Thyroid gland (tissue), 4 donors: ENCODE results near the gene CTRB2. TPM values are rescaled to one million over a fixed set of nuclear protein-coding genes. Genes with fewer than 3 reads are reported as not detected.

Experiments
- DNase-seq, 2 donors: peaks; one replicate each; pipeline ENCODE4 v3.0.0-alpha.2; 2019
- H3K27ac ChIP-seq, 3 donors: fragments of 200-600 bp; sonication (generic); 1 replicate in 2 of 3; 2 replicates in 1 of 3; pipeline ENCODE4 v1.5.1; 2016 to 2019; ENCODE audit warnings: mild to moderate bottlenecking in 1 of 3, moderate library complexity in 1 of 3
- H3K27me3 ChIP-seq: fragments of 200-600 bp; sonication (generic); one replicate; pipeline ENCODE4 v1.5.1; 2019
- H3K36me3 ChIP-seq, 2 donors: fragments of 200-600 bp; sonication (generic); one replicate each; pipeline ENCODE4 v1.5.1; 2016 to 2019
- H3K4me1 ChIP-seq, 2 donors: fragments of 200-600 bp; sonication (generic); one replicate each; pipeline ENCODE4 v1.5.1; 2017 to 2019
- H3K4me3 ChIP-seq, 3 donors: fragments of 200-600 bp; sonication (generic); replicated peaks in 1 of 3; 1 replicate in 2 of 3; 2 replicates in 1 of 3; pipeline ENCODE4 v1.5.1; 2016; ENCODE audit warnings: mild to moderate bottlenecking in 1 of 3
- H3K9me3 ChIP-seq: fragments of 200-600 bp; sonication (generic); one replicate; pipeline ENCODE4 v1.5.1; 2017
- POLR2A ChIP-seq, 2 donors: fragments of 450-650 bp; IDR thresholded peaks; one replicate each; pipeline ENCODE4 v1.6.1; 2017; ENCODE audit warnings: antibody characterized with exemption in 2 of 2, mild to moderate bottlenecking in 2 of 2, moderate library complexity in 1 of 2
- WGBS, 2 donors: methylation state at CpG; one replicate each; pipeline ENCODE4 v1.1.5; 2017; 5-methylcytosine and 5-hydroxymethylcytosine counted together
- intact Hi-C: fragments of 100-400 bp; cut with DNase I; formaldehyde crosslinking; loops from one replicate; pipeline ENCODE4 v1.15.1; 2023
- total RNA-seq, 4 donors: library from RNA; depleted of rRNA; stranded (reverse); fragments of >200 nt; gene quantifications; one replicate each; pipeline ENCODE4 v1.2.3, GENCODE V29; 2016
- TF ChIP-seq, protein P1 (sequence below), 6 experiments: fragments of 200-600 bp in 3 of 6; fragments of 450-650 bp in 3 of 6; sonication (generic) in 3 of 6; IDR thresholded peaks; one replicate each; pipeline ENCODE4 v1.5.1; 2016 to 2019; ENCODE audit warnings: antibody characterized with exemption in 6 of 6, mild to moderate bottlenecking in 2 of 6, inconsistent platforms in 1 of 6, moderate library complexity in 1 of 6

Gene CTRB2
- not detected for total RNA-seq

DNA sequence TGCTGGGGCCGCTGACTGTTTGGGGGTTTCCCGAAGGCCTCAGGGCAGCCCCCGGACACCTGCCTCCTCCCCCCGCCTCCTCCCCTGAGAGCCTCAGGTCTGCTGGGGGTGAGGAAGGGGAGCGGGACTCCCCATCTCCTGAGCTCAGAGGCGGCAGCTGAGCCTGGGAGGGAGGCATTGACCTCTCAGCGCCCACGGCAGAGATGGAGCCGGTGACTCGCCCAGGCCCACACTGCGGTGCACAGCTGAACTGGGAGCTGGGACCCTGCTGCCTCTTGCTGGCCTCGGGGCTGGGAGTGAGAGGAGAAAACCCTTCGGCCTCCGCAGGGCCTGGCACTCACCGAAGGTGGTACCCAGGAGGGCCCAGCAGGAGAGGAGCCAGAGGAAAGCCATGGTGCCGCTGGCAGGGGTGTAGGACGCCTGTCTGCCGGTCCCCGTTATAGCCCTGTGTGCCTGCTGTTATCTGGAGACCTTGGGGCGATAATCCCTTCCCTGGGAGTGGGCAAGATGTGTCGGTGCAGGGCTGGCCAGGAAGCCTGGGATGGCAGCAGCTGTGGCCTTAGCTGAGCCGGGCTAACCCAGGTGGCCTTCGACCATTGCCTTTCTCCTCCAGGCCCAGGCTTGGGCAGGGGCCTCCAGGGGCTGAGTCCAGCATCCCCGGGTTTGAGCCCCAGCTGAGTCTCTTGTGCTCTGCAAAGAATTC is at the start of gene CTRB2:
CTRB2 (minus strand) TSS at position 413 of the 703 bp plus-strand sequence; CDS start at position 393, 20 bp downstream.
- TF ChIP-seq, protein P1, sequence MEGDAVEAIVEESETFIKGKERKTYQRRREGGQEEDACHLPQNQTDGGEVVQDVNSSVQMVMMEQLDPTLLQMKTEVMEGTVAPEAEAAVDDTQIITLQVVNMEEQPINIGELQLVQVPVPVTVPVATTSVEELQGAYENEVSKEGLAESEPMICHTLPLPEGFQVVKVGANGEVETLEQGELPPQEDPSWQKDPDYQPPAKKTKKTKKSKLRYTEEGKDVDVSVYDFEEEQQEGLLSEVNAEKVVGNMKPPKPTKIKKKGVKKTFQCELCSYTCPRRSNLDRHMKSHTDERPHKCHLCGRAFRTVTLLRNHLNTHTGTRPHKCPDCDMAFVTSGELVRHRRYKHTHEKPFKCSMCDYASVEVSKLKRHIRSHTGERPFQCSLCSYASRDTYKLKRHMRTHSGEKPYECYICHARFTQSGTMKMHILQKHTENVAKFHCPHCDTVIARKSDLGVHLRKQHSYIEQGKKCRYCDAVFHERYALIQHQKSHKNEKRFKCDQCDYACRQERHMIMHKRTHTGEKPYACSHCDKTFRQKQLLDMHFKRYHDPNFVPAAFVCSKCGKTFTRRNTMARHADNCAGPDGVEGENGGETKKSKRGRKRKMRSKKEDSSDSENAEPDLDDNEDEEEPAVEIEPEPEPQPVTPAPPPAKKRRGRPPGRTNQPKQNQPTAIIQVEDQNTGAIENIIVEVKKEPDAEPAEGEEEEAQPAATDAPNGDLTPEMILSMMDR (IDR thresholded peaks at IDR 0.05) = no peak
- TF ChIP-seq POLR2A (IDR thresholded peaks at IDR 0.05) = no peak
- WGBS, 2 donors = 74 to 79% methylated on average over 5 to 18 of the region's 24 CpGs
- peak within 1 kb of the TSS in 1 of 3 donors; percentile 6 for H3K27ac ChIP-seq

GRCh38 chr16:75256059-75256571 is 49.2 kb upstream of the CTRB2 start:
- H3K4me3 ChIP-seq = no peak overlapping the region
- H3K36me3 ChIP-seq = no peaks in the 10 kb centered on the region

More for the DNA sequence above, at the start of gene CTRB2:
- Histone ChIP-seq H3K4me3 (no peak within 1 kb of the TSS), H3K4me1 (peaks cover 0 to 11% of the 10 kb centered on the region in 2 donors), H3K36me3 (no peaks in the 10 kb centered on the region), H3K27me3 (no peaks in the 10 kb centered on the region), H3K9me3 (no peaks in the 10 kb centered on the region)
- no peak for DNase-seq
- intact Hi-C loops = loop anchor here (2.0 to 10.0 kb wide), 2 partner anchors 20 to 178 kb away; no protein-coding TSS in a partner anchor

GRCh38 chr16:75254359-75254837 is 47.4 kb upstream of the CTRB2 start:
- Histone ChIP-seq H3K4me1 (peaks cover 72 to 86% of the 10 kb centered on the region in 2 donors), H3K27me3 (no peaks in the 10 kb centered on the region), H3K4me3 (no peak overlapping the region), H3K27ac (peak overlapping the region; percentile 22 to 78 (median 66)), H3K36me3 (no peaks in the 10 kb centered on the region), H3K9me3 (no peaks in the 10 kb centered on the region)
- intact Hi-C loops = no loop called here
- WGBS, 2 donors = 87% methylated on average over 3 to 4 of the region's 5 CpGs
- peak in 1 of 2 donors; percentile 3 for DNase-seq
- TF ChIP-seq, protein P1 (IDR thresholded peaks at IDR 0.05) = no peak
- TF ChIP-seq POLR2A (IDR thresholded peaks at IDR 0.05) = no peak

More at GRCh38 chr16:75256059-75256571, 49.2 kb upstream of the CTRB2 start:
- Histone ChIP-seq H3K4me1 (peaks cover 58 to 78% of the 10 kb centered on the region in 2 donors), H3K27ac (peak overlapping the region; percentile 78 to 85 (median 83)), H3K9me3 (no peaks in the 10 kb centered on the region), H3K27me3 (no peaks in the 10 kb centered on the region)
- TF ChIP-seq, protein P1 (IDR thresholded peaks at IDR 0.05) = no peak
- no peak for TF ChIP-seq POLR2A (IDR thresholded peaks at IDR 0.05)
- intact Hi-C loops = no loop called here
- 57 to 64% methylated on average over 7 to 11 of the region's 12 CpGs for WGBS, 2 donors
- peak; percentile 76 to 80 for DNase-seq

DNA sequence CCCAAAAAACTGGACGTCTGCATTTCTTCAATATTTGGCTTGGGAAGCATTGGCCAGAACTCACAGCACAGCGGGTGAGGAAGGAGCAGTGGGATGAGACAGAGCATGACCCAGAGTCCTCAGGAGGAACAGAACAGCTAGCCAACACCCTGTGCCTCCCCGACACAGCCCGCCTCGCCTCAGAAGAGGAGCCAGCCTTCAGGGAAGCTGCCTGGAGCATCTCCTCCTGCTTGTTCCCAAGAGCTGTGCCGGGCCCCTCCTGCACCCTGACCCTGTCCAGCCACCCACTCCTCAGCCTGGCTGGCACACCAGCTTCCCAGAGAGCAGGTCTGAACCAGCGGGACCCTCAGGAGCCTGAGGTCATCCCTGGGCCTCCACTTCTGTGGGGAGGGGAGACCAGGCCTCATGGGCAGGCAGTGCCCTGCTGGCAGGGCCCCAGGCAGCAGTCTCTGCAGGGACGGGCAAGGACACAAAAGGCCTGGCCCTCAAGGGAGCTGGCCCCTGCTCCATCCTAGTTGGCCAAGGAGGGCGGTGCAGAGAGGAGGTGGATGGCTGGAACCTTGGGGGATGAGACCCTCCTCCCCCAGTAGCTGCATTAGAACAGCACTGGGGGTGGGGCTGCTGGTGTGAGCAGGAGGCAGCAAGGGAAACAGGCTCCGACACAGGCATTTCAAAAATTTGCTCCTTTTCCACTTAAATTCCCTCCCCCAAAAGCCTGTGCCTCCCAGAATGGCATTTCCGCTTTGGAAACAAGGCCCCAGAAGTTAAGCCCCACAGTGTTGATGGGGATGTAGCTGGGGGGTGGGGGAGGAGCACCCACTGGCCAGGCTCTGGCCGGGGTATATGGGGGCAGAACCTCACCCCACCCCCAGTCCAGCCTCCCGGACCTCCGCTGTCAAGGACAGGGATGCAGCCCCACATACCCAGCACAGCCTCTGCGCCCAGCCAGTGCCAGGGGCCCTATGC is 46.3 kb upstream of the CTRB2 start:
- H3K4me3 ChIP-seq = no peak overlapping the region
- H3K9me3 ChIP-seq = no peaks in the 10 kb centered on the region
- TF ChIP-seq, protein P1 (IDR thresholded peaks at IDR 0.05) = no peak
- no peak for TF ChIP-seq POLR2A (IDR thresholded peaks at IDR 0.05)
- intact Hi-C loops = no loop called here
- peak; percentile 71 to 80 for DNase-seq
- H3K27ac ChIP-seq = peak overlapping the region; percentile 69 to 79 (median 78)
- peaks cover 73 to 86% of the 10 kb centered on the region in 2 donors for H3K4me1 ChIP-seq
- no peaks in the 10 kb centered on the region for H3K36me3 ChIP-seq
- H3K27me3 ChIP-seq = no peaks in the 10 kb centered on the region
- 42 to 46% methylated on average over 13 to 14 of the region's 15 CpGs for WGBS, 2 donors
